ENCODE measurements around the gene PPM1K.
A peak's percentile ranks its signal among the peaks of the same experiment; 100 is the strongest.

PPM1K gene

GRCh38 chr4:88251924-88252323 lies 32.4 kb downstream of the PPM1K start:
- WGBS (ENCODE audit: insufficient coverage) = 28% methylated on average over 3 of the region's 3 CpGs
- Histone ChIP-seq H3K27me3 (replicated peaks in 2 of 5; ENCODE audit: control insufficient read depth in 4 of 5, insufficient read depth in 5 of 5, low read length in 4 of 5) (no peaks in the 10 kb centered on the region), H3K4me1 (ENCODE audit: control extremely low read depth in 1 of 4, control insufficient read depth in 4 of 4, insufficient read depth in 4 of 4, low read length in 3 of 4) (peaks cover 0 to 6% (median 4%) of the 10 kb centered on the region in 4 experiments), H3K4me3 (ENCODE audit: control insufficient read depth in 1 of 7, extremely low read depth in 1 of 7, insufficient read depth in 4 of 7, low read depth in 2 of 7, low read length in 6 of 7) (no peak overlapping the region), H3K36me3 (ENCODE audit: control insufficient read depth in 4 of 4, insufficient read depth in 4 of 4, low read length in 3 of 4) (no peaks in the 10 kb centered on the region), H3K27ac (ENCODE audit: insufficient read depth in 1 of 2, low read depth in 1 of 2, low read length in 2 of 2, poor library complexity in 1 of 2, severe bottlenecking in 2 of 2) (no peak overlapping the region), H3K9me3 (ENCODE audit: control extremely low read depth in 1 of 5, control insufficient read depth in 4 of 5, insufficient read depth in 2 of 5, low read depth in 1 of 5, low read length in 4 of 5) (no peaks in the 10 kb centered on the region)
- DNase-seq = peak; percentile 39 to 78 (median 72)
- CTCF ChIA-PET = interaction anchor here (1.0 kb wide), 1 partner anchor 9 kb away, joined by 4 read pairs; no protein-coding TSS in a partner anchor
- POLR2A ChIA-PET = no interaction called here

- POLR2A ChIA-PET = no interaction called here
- Histone ChIP-seq H3K27ac (ENCODE audit: insufficient read depth in 1 of 2, low read depth in 1 of 2, low read length in 2 of 2, poor library complexity in 1 of 2, severe bottlenecking in 2 of 2) (no peak overlapping the region), H3K4me3 (ENCODE audit: control insufficient read depth in 1 of 7, extremely low read depth in 1 of 7, insufficient read depth in 4 of 7, low read depth in 2 of 7, low read length in 6 of 7) (no peak overlapping the region), H3K9me3 (ENCODE audit: control extremely low read depth in 1 of 5, control insufficient read depth in 4 of 5, insufficient read depth in 2 of 5, low read depth in 1 of 5, low read length in 4 of 5) (no peaks in the 10 kb centered on the region), H3K27me3 (replicated peaks in 2 of 5; ENCODE audit: control insufficient read depth in 4 of 5, insufficient read depth in 5 of 5, low read length in 4 of 5) (no peaks in the 10 kb centered on the region), H3K4me1 (ENCODE audit: control extremely low read depth in 1 of 4, control insufficient read depth in 4 of 4, insufficient read depth in 4 of 4, low read length in 3 of 4) (peaks cover 0 to 13% (median 8%) of the 10 kb centered on the region in 4 experiments), H3K36me3 (ENCODE audit: control insufficient read depth in 4 of 4, insufficient read depth in 4 of 4, low read length in 3 of 4) (no peaks in the 10 kb centered on the region)
- 94% methylated on average over 2 of the region's 3 CpGs for WGBS (ENCODE audit: insufficient coverage)
- CTCF ChIA-PET = interaction anchor here (1.0 to 1.4 kb wide), 2 partner anchors 28 to 270 kb away, joined by 3 to 4 read pairs; no protein-coding TSS in a partner anchor
- no peak for DNase-seq
Observed at GRCh38 chr4:88247148-88247547, 37.2 kb downstream of the PPM1K start.

GRCh38 chr4:88246600-88246999 lies 37.8 kb downstream of the PPM1K start:
- DNase-seq = no peak
- no peaks in the 10 kb centered on the region for H3K9me3 ChIP-seq (ENCODE audit: control extremely low read depth in 1 of 5, control insufficient read depth in 4 of 5, insufficient read depth in 2 of 5, low read depth in 1 of 5, low read length in 4 of 5)
- H3K27ac ChIP-seq (ENCODE audit: insufficient read depth in 1 of 2, low read depth in 1 of 2, low read length in 2 of 2, poor library complexity in 1 of 2, severe bottlenecking in 2 of 2) = no peak overlapping the region
- ChIA-PET POLR2A (no interaction called here), CTCF (interaction anchor here (1.0 to 1.7 kb wide), 3 partner anchors 20 to 271 kb away, joined by 3 to 4 read pairs (median 4); no protein-coding TSS in a partner anchor)
- WGBS (ENCODE audit: insufficient coverage) = no CpG with 5 or more reads among the region's 2 CpGs
- peaks cover 0 to 10% (median 4%) of the 10 kb centered on the region in 4 experiments for H3K4me1 ChIP-seq (ENCODE audit: control extremely low read depth in 1 of 4, control insufficient read depth in 4 of 4, insufficient read depth in 4 of 4, low read length in 3 of 4)
- no peaks in the 10 kb centered on the region for H3K27me3 ChIP-seq (replicated peaks in 2 of 5; ENCODE audit: control insufficient read depth in 4 of 5, insufficient read depth in 5 of 5, low read length in 4 of 5)
- H3K36me3 ChIP-seq (ENCODE audit: control insufficient read depth in 4 of 4, insufficient read depth in 4 of 4, low read length in 3 of 4) = no peaks in the 10 kb centered on the region
- H3K4me3 ChIP-seq (ENCODE audit: control insufficient read depth in 1 of 7, extremely low read depth in 1 of 7, insufficient read depth in 4 of 7, low read depth in 2 of 7, low read length in 6 of 7) = no peak overlapping the region

GRCh38 chr4:88244816-88245579 lies 39.4 kb downstream of the PPM1K start:
- ChIA-PET CTCF (interaction anchor here (0.6 to 1.7 kb wide), 3 partner anchors 18 to 140 kb away, joined by 3 to 4 read pairs (median 4); no protein-coding TSS in a partner anchor), POLR2A (no interaction called here)
- 77% methylated on average over 11 of the region's 17 CpGs for WGBS (ENCODE audit: insufficient coverage)
- peak in 2 of 3 donors; percentile 40 to 64 for DNase-seq
- Histone ChIP-seq H3K27ac (ENCODE audit: insufficient read depth in 1 of 2, low read depth in 1 of 2, low read length in 2 of 2, poor library complexity in 1 of 2, severe bottlenecking in 2 of 2) (no peak overlapping the region), H3K9me3 (ENCODE audit: control extremely low read depth in 1 of 5, control insufficient read depth in 4 of 5, insufficient read depth in 2 of 5, low read depth in 1 of 5, low read length in 4 of 5) (no peaks in the 10 kb centered on the region), H3K36me3 (ENCODE audit: control insufficient read depth in 4 of 4, insufficient read depth in 4 of 4, low read length in 3 of 4) (no peaks in the 10 kb centered on the region), H3K4me3 (ENCODE audit: control insufficient read depth in 1 of 7, extremely low read depth in 1 of 7, insufficient read depth in 4 of 7, low read depth in 2 of 7, low read length in 6 of 7) (peak overlapping the region in 3 of 7 experiments; percentile 26 to 61 (median 40)), H3K27me3 (replicated peaks in 2 of 5; ENCODE audit: control insufficient read depth in 4 of 5, insufficient read depth in 5 of 5, low read length in 4 of 5) (no peaks in the 10 kb centered on the region), H3K4me1 (ENCODE audit: control extremely low read depth in 1 of 4, control insufficient read depth in 4 of 4, insufficient read depth in 4 of 4, low read length in 3 of 4) (peaks cover 0 to 10% (median 4%) of the 10 kb centered on the region in 4 experiments)

GRCh38 chr4:88244056-88244455 lies 40.3 kb downstream of the PPM1K start:
- CTCF ChIA-PET = interaction anchor here (1.2 to 2.0 kb wide), 2 partner anchors 8 to 10 kb away, joined by 4 to 7 read pairs; no protein-coding TSS in a partner anchor

GRCh38 chr4:88242144-88242543 lies 42.2 kb downstream of the PPM1K start:
- ChIA-PET CTCF (interaction anchor here (0.7 to 2.0 kb wide), 2 partner anchors 8 to 272 kb away, joined by 3 to 7 read pairs; no protein-coding TSS in a partner anchor), POLR2A (interaction anchor here (0.7 kb wide), 1 partner anchor 36 kb away, joined by 3 read pairs; no protein-coding TSS in a partner anchor)
- no peaks in the 10 kb centered on the region for H3K36me3 ChIP-seq (ENCODE audit: control insufficient read depth in 4 of 4, insufficient read depth in 4 of 4, low read length in 3 of 4)
- peaks cover 0 to 10% (median 4%) of the 10 kb centered on the region in 4 experiments for H3K4me1 ChIP-seq (ENCODE audit: control extremely low read depth in 1 of 4, control insufficient read depth in 4 of 4, insufficient read depth in 4 of 4, low read length in 3 of 4)
- no peak overlapping the region for H3K27ac ChIP-seq (ENCODE audit: insufficient read depth in 1 of 2, low read depth in 1 of 2, low read length in 2 of 2, poor library complexity in 1 of 2, severe bottlenecking in 2 of 2)
- H3K27me3 ChIP-seq (replicated peaks in 2 of 5; ENCODE audit: control insufficient read depth in 4 of 5, insufficient read depth in 5 of 5, low read length in 4 of 5) = no peaks in the 10 kb centered on the region
- no peak overlapping the region for H3K4me3 ChIP-seq (ENCODE audit: control insufficient read depth in 1 of 7, extremely low read depth in 1 of 7, insufficient read depth in 4 of 7, low read depth in 2 of 7, low read length in 6 of 7)
- peaks cover 0 to 3% (median 0%) of the 10 kb centered on the region in 5 experiments for H3K9me3 ChIP-seq (ENCODE audit: control extremely low read depth in 1 of 5, control insufficient read depth in 4 of 5, insufficient read depth in 2 of 5, low read depth in 1 of 5, low read length in 4 of 5)
- no peak for DNase-seq
- WGBS (ENCODE audit: insufficient coverage) = no CpG with 5 or more reads among the region's 1 CpG

More at GRCh38 chr4:88244056-88244455, 40.3 kb downstream of the PPM1K start:
- no peak overlapping the region for H3K27ac ChIP-seq (ENCODE audit: insufficient read depth in 1 of 2, low read depth in 1 of 2, low read length in 2 of 2, poor library complexity in 1 of 2, severe bottlenecking in 2 of 2)
- no peak overlapping the region for H3K4me3 ChIP-seq (ENCODE audit: control insufficient read depth in 1 of 7, extremely low read depth in 1 of 7, insufficient read depth in 4 of 7, low read depth in 2 of 7, low read length in 6 of 7)
- DNase-seq = no peak
- WGBS (ENCODE audit: insufficient coverage) = 95% methylated on average over 10 of the region's 13 CpGs
- peaks cover 0 to 10% (median 4%) of the 10 kb centered on the region in 4 experiments for H3K4me1 ChIP-seq (ENCODE audit: control extremely low read depth in 1 of 4, control insufficient read depth in 4 of 4, insufficient read depth in 4 of 4, low read length in 3 of 4)
- no peaks in the 10 kb centered on the region for H3K27me3 ChIP-seq (replicated peaks in 2 of 5; ENCODE audit: control insufficient read depth in 4 of 5, insufficient read depth in 5 of 5, low read length in 4 of 5)
- no peaks in the 10 kb centered on the region for H3K9me3 ChIP-seq (ENCODE audit: control extremely low read depth in 1 of 5, control insufficient read depth in 4 of 5, insufficient read depth in 2 of 5, low read depth in 1 of 5, low read length in 4 of 5)
- POLR2A ChIA-PET = no interaction called here
- H3K36me3 ChIP-seq (ENCODE audit: control insufficient read depth in 4 of 4, insufficient read depth in 4 of 4, low read length in 3 of 4) = no peaks in the 10 kb centered on the region

GRCh38 chr4:88240297-88240714 lies 44.1 kb downstream of the PPM1K start:
- H3K36me3 ChIP-seq (ENCODE audit: control insufficient read depth in 4 of 4, insufficient read depth in 4 of 4, low read length in 3 of 4) = no peaks in the 10 kb centered on the region
- H3K27me3 ChIP-seq (replicated peaks in 2 of 5; ENCODE audit: control insufficient read depth in 4 of 5, insufficient read depth in 5 of 5, low read length in 4 of 5) = no peaks in the 10 kb centered on the region
- ChIA-PET POLR2A (no interaction called here), CTCF (no interaction called here)
- peaks cover 0 to 11% (median 0%) of the 10 kb centered on the region in 5 experiments for H3K9me3 ChIP-seq (ENCODE audit: control extremely low read depth in 1 of 5, control insufficient read depth in 4 of 5, insufficient read depth in 2 of 5, low read depth in 1 of 5, low read length in 4 of 5)
- peaks cover 0 to 8% (median 4%) of the 10 kb centered on the region in 4 experiments for H3K4me1 ChIP-seq (ENCODE audit: control extremely low read depth in 1 of 4, control insufficient read depth in 4 of 4, insufficient read depth in 4 of 4, low read length in 3 of 4)
- H3K27ac ChIP-seq (ENCODE audit: insufficient read depth in 1 of 2, low read depth in 1 of 2, low read length in 2 of 2, poor library complexity in 1 of 2, severe bottlenecking in 2 of 2) = no peak overlapping the region
- WGBS (ENCODE audit: insufficient coverage) = 100% methylated on average over 1 of the region's 1 CpG
- no peak overlapping the region for H3K4me3 ChIP-seq (ENCODE audit: control insufficient read depth in 1 of 7, extremely low read depth in 1 of 7, insufficient read depth in 4 of 7, low read depth in 2 of 7, low read length in 6 of 7)
- peak in 1 of 3 donors; percentile 17 for DNase-seq
